Urothelium cell line (cell line): ENCODE measurements around the gene CATSPER4.

Experiments used
- DNase-seq: peaks from one replicate; pipeline ENCODE4 v3.0.0; 2011; ENCODE audit warnings: low spot score, mixed read lengths
- FAIRE-seq: peaks from 2 replicates; lab custom pipeline; 2011; peaks lifted over from hg19 to GRCh38; lab: Jason Lieb, UNC

The CATSPER4 gene

DNA sequence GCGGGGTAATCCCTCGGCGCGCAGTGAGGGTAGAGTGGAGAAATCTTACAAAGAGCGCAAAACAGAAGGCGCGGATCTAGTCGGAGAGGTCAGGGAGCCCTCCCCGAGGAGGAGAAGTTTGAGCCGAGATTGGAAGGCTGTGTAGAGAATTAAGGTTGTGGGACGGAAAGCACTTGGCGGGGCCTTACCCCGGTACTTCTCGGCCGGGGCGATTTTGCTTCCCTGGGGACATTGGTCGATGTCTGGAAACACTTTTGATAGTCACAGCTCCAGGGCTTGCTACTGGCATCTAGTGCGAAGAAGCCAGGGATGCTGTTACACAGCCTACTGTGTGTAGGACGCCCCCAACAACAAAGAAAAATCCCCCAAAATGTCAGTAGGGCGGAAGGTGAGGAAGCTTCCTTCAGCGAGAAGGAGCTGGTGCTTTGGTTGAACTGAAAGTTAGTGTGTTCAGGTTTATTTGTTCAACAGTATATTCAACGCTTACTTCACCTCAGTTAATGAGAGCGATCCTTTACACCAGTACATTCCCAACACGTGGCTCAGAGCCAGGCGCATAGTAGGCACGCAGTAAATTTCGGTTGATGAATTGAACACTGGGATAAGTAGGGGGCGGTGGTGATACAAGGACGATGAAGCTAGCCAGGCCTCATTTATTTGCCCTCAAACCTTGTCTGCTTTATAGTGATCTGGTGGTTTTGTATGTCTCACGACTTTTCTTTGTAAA lies 44.4 kb downstream of the CATSPER4 start:
- FAIRE-seq, result no peak
- DNase-seq, result peak; percentile 31

DNA sequence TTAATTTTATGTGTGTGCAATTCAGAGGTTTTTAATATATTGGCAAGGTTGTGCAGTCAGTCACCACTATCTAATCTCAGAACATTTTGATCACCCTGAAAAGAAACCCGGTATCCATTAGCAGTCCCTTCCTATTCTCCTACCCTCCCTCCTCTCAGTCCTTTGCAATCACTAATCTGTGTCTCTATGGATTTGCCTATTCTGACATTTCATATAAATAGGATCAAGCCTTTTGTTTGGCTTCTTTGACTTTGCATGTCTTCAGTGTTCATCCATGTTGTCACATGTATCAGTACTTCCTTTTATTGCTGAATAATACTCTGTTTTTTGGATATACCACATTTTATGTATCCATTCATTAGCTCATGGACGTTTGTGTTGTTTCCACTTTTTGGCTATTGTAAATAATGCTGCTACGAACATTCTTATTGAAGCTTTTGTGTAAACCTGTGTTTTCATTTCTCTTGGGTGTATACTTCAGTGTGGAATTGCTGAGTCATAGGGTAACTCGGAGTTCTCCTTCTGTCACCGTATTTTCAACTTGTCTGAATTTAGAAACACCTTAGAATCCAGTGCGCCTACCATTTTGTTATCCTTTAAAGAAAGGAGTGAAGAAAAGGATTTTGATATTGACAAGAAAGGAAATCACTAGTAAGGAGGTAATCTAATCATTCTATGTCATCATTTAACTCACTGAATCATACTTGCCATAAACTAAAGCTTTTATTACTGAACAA lies 47.0 kb downstream of the CATSPER4 start:
- DNase-seq (no peak), FAIRE-seq (no peak)

DNA sequence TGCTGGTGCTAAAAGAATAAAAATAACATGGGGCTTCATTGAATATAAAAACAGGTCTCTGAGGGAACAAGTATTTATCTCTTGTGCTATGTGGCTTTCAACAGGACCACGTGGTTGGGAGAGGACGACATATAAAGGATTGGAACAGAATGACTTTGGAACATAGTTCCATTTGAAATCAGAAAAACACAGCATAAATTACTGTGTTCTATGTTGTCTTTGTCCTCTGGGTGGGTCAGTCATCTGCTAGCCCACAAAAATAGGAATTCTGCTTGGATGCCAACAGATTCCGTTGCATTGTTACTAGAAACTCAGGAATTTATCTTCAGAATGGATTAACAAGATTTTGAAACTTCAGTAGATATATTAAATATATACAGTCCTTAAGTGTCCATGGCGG lies 49.5 kb downstream of the CATSPER4 start:
- DNase-seq (no peak), FAIRE-seq (no peak)
